22Rv1 (cell line): ENCODE results near the gene DNM3.
A peak's percentile ranks its signal among the peaks of the same experiment; 100 is the strongest.

Experiments used
- CTCF ChIP-seq: fragments of 450-650 bp; IDR thresholded peaks from 2 replicates; pipeline ENCODE4 v1.5.1; 2017; ENCODE audit warnings: mild to moderate bottlenecking
- ZFX ChIP-seq: fragments of 450-650 bp; IDR thresholded peaks from 2 replicates; pipeline ENCODE4 v1.6.1; 2017; ENCODE audit warnings: antibody characterized with exemption, borderline replicate concordance

- TF ChIP-seq CTCF (peak; percentile 94), ZFX (no peak)
Measured at GRCh38 chr1:172002725-172003345, 161.5 kb downstream of the DNM3 start.
